Endothelial cell (in vitro differentiated cells): Measurements from ENCODE around the gene CANX. TPM values are rescaled to one million over a fixed set of nuclear protein-coding genes. Genes with fewer than 3 reads are reported as not detected.
A peak's percentile ranks its signal among the peaks of the same experiment; 100 is the strongest.

Source experiments
- DNase-seq: peaks from one replicate; pipeline ENCODE4 v3.0.0; 2021; ENCODE audit warnings: low spot score
- H3K27ac Mint-ChIP-seq: one replicate; pipeline ENCODE4 v1.8.0; 2021; ENCODE audit warnings: mixed read lengths, inconsistent platforms; ENCODE audit not compliant: unreplicated experiment
- H3K27me3 Mint-ChIP-seq: one replicate; pipeline ENCODE4 v1.8.0; 2021; ENCODE audit warnings: mild to moderate bottlenecking, moderate library complexity, mixed read lengths, inconsistent platforms; ENCODE audit not compliant: unreplicated experiment
- H3K36me3 Mint-ChIP-seq: one replicate; pipeline ENCODE4 v1.8.0; 2021; ENCODE audit warnings: mild to moderate bottlenecking, low read depth, mixed read lengths, inconsistent platforms; ENCODE audit not compliant: unreplicated experiment
- H3K4me1 Mint-ChIP-seq: one replicate; pipeline ENCODE4 v1.8.0; 2021; ENCODE audit warnings: mild to moderate bottlenecking, mixed read lengths, inconsistent platforms; ENCODE audit not compliant: unreplicated experiment
- H3K4me3 Mint-ChIP-seq: one replicate; pipeline ENCODE4 v1.8.0; 2021; ENCODE audit warnings: mild to moderate bottlenecking, mixed read lengths, inconsistent platforms; ENCODE audit not compliant: unreplicated experiment
- H3K9me3 Mint-ChIP-seq: one replicate; pipeline ENCODE4 v1.8.0; 2021; ENCODE audit warnings: mixed read lengths, inconsistent platforms; ENCODE audit not compliant: unreplicated experiment
- CTCF ChIP-seq: fragments of 200-600 bp; sonication (generic); IDR thresholded peaks from one replicate; pipeline ENCODE4 v1.5.0; 2021; ENCODE audit warnings: antibody characterized with exemption; ENCODE audit not compliant: unreplicated experiment
- total RNA-seq: library from RNA; stranded (reverse); fragmentation: NEBNext Ultra II Directional; extraction: Animal tissue kit (Norgen Biotek cat#: 25700); gene quantifications from one replicate; pipeline ENCODE4 v1.2.1, GENCODE V29; 2021; ENCODE audit not compliant: unreplicated experiment

The CANX gene
- total RNA-seq, 1 donor from 2014 or later: 568 TPM

GRCh38 chr5:179730852-179731251 lies 32.1 kb downstream of the CANX start:
- no peak for TF ChIP-seq CTCF
- peaks cover 18% of the 10 kb centered on the region for H3K36me3 Mint-ChIP-seq
- H3K9me3 Mint-ChIP-seq: no peaks in the 10 kb centered on the region
- H3K4me3 Mint-ChIP-seq: no peak overlapping the region
- peaks cover 2% of the 10 kb centered on the region for H3K27me3 Mint-ChIP-seq
- peak overlapping the region; percentile 53 for H3K27ac Mint-ChIP-seq
- DNase-seq: no peak
- peaks cover 26% of the 10 kb centered on the region for H3K4me1 Mint-ChIP-seq

GRCh38 chr5:179731791-179732411 lies 33.1 kb downstream of the CANX start:
- H3K4me3 Mint-ChIP-seq: peak overlapping the region; percentile 86
- H3K27me3 Mint-ChIP-seq: peaks cover 2% of the 10 kb centered on the region
- DNase-seq: peak; percentile 6
- H3K27ac Mint-ChIP-seq: peak overlapping the region; percentile 90
- H3K9me3 Mint-ChIP-seq: no peaks in the 10 kb centered on the region
- TF ChIP-seq CTCF: no peak
- H3K4me1 Mint-ChIP-seq: peaks cover 26% of the 10 kb centered on the region
- H3K36me3 Mint-ChIP-seq: peaks cover 12% of the 10 kb centered on the region

GRCh38 chr5:179732412-179732917 lies 33.7 kb downstream of the CANX start, which contains the start of gene MAML1:
Gene MAML1, plus strand, starts transcription at chr5:179732822. Its CDS starts 291 bp downstream, at chr5:179733113.
- peak within 1 kb of the TSS; percentile 90 for H3K27ac Mint-ChIP-seq
- H3K4me1 Mint-ChIP-seq: peaks cover 30% of the 10 kb centered on the region
- DNase-seq: peak; percentile 98
- H3K4me3 Mint-ChIP-seq: peak within 1 kb of the TSS; percentile 98
- no peaks in the 10 kb centered on the region for H3K9me3 Mint-ChIP-seq
- H3K36me3 Mint-ChIP-seq: peaks cover 6% of the 10 kb centered on the region
- peaks cover 2% of the 10 kb centered on the region for H3K27me3 Mint-ChIP-seq
- no peak for TF ChIP-seq CTCF

- no peak for TF ChIP-seq CTCF
- Mint-ChIP-seq H3K27me3 (peaks cover 2% of the 10 kb centered on the region), H3K4me1 (peaks cover 30% of the 10 kb centered on the region), H3K4me3 (peak overlapping the region; percentile 98), H3K9me3 (no peaks in the 10 kb centered on the region), H3K27ac (peak overlapping the region; percentile 88), H3K36me3 (peaks cover 6% of the 10 kb centered on the region)
- peak; percentile 47 for DNase-seq
Measured at GRCh38 chr5:179732918-179733771, 34.4 kb downstream of the CANX start.
